HepG2 (cell line): ENCODE data around the gene OAF. TPM values are rescaled to one million over a fixed set of nuclear protein-coding genes. Genes with fewer than 3 reads are reported as not detected.

Experiments
- DMAP1 ChIP-seq: IDR thresholded peaks from 2 replicates; pipeline ENCODE4 v1.6.1; 2016
- HDAC6 ChIP-seq: fragments of 200-600 bp; sonication (generic); IDR thresholded peaks from 2 replicates; pipeline ENCODE4 v1.7.0; 2017; ENCODE audit warnings: mild to moderate bottlenecking, antibody characterized with exemption, low read length, low read depth
- KAT2B ChIP-seq: fragments of 150-350 bp; IDR thresholded peaks from 2 replicates; pipeline ENCODE4 v1.6.1; 2014; ENCODE audit warnings: low read depth, low read length, borderline replicate concordance
- KDM3A ChIP-seq: IDR thresholded peaks from 2 replicates; pipeline ENCODE4 v1.6.1; 2018; ENCODE audit warnings: low read depth, missing compliant biosample characterization
- MBNL3 ChIP-seq: fragments of 250-450 bp; sonication (Bioruptor Pico); conservative IDR thresholded peaks from 2 replicates; pipeline ENCODE4 v1.8.0; 2022; ENCODE audit warnings: mild to moderate bottlenecking, inconsistent platforms
- MEIS2 ChIP-seq: sonication (generic); formaldehyde crosslinking; IDR thresholded peaks from 2 replicates; pipeline ENCODE4 v1.9.0; 2021; ENCODE audit warnings: mild to moderate bottlenecking, missing genetic modification reagents
- NFE2L2 ChIP-seq: fragments of 150-350 bp; IDR thresholded peaks from 2 replicates; pipeline ENCODE4 v1.6.1; 2014; ENCODE audit warnings: low read length
- PHF21A ChIP-seq: sonication (generic); formaldehyde crosslinking; IDR thresholded peaks from 2 replicates; pipeline ENCODE4 v1.5.0; 2020; ENCODE audit warnings: mild to moderate bottlenecking, missing genetic modification reagents
- RARA ChIP-seq: IDR thresholded peaks from 2 replicates; pipeline ENCODE4 v1.6.1; 2016; ENCODE audit warnings: missing genetic modification reagents, missing compliant biosample characterization
- SOX13 ChIP-seq, 3 experiments: fragments of 450-650 bp in 1 of 3; sonication (generic) in 1 of 3; formaldehyde crosslinking in 1 of 3; IDR thresholded peaks in 2 of 3; conservative IDR thresholded peaks in 1 of 3; 2 replicates each; pipeline versions ENCODE4 v1.5.0 to v1.6.1; 2016 to 2020; ENCODE audit warnings: antibody characterized with exemption in 1 of 3, mild to moderate bottlenecking in 1 of 3, missing compliant biosample characterization in 1 of 3, missing genetic modification reagents in 1 of 3, moderate library complexity in 1 of 3
- SP2 ChIP-seq: sonication (generic); formaldehyde crosslinking; IDR thresholded peaks from 2 replicates; pipeline ENCODE4 v1.5.1; 2020; ENCODE audit warnings: mild to moderate bottlenecking, missing genetic modification reagents
- TBX2 ChIP-seq: sonication (generic); formaldehyde crosslinking; IDR thresholded peaks from 2 replicates; pipeline ENCODE4 v1.5.0; 2020; ENCODE audit warnings: missing genetic modification reagents, mild to moderate bottlenecking, borderline replicate concordance
- TRIM24 ChIP-seq: sonication (generic); formaldehyde crosslinking; IDR thresholded peaks from 2 replicates; pipeline ENCODE4 v1.8.0; 2022; ENCODE audit warnings: mild to moderate bottlenecking, missing genetic modification reagents
- ZFP1 ChIP-seq: IDR thresholded peaks from 2 replicates; pipeline ENCODE4 v1.6.1; 2016
- ZMAT3 ChIP-seq: sonication (generic); formaldehyde crosslinking; conservative IDR thresholded peaks from 2 replicates; pipeline ENCODE4 v1.7.0; 2021; ENCODE audit warnings: missing genetic modification reagents
- ZNF556 ChIP-seq: sonication (generic); formaldehyde crosslinking; IDR thresholded peaks from 2 replicates; pipeline ENCODE4 v1.4.0; 2020; ENCODE audit warnings: mild to moderate bottlenecking, missing genetic modification reagents, borderline replicate concordance
- polyA plus RNA-seq, 8 experiments: library from polyadenylated mRNA; depleted of rRNA in 3 of 8; stranded (reverse) in 7 of 8; unstranded in 1 of 8; fragments of >200 nt; fragmentation: Illumina TruSeq in 4 of 8; extraction: Trizol in 4 of 8; gene quantifications; 2 replicates each; pipeline versions ENCODE4 v1.2.1 to v1.2.3, GENCODE V29; 2011 to 2016; ENCODE audit warnings: low read depth in 4 of 8, missing spikeins in 1 of 8, mixed read lengths in 1 of 8; ENCODE audit not compliant: insufficient read depth in 1 of 8
- total RNA-seq, 5 experiments: library from RNA; depleted of rRNA; stranded (reverse); fragments of >200 nt; fragmentation: Illumina TruSeq; extraction: Trizol; gene quantifications; 2 replicates each; pipeline ENCODE4 v1.2.3, GENCODE V29; 2016; ENCODE audit warnings: low read depth in 1 of 5
- TF ChIP-seq, protein P1 (sequence below): conservative IDR thresholded peaks from 2 replicates; pipeline ENCODE4 v1.6.1; 2018; ENCODE audit warnings: missing genetic modification reagents
- TF ChIP-seq, protein P2 (sequence below): sonication (generic); formaldehyde crosslinking; IDR thresholded peaks from 2 replicates; pipeline ENCODE4 v1.5.0; 2020; ENCODE audit warnings: mild to moderate bottlenecking, missing genetic modification reagents, borderline replicate concordance
- TF ChIP-seq, protein P3 (sequence below): IDR thresholded peaks from 2 replicates; pipeline ENCODE4 v1.6.1; 2016; ENCODE audit warnings: missing biosample characterization, missing genetic modification reagents, low read depth
- TF ChIP-seq, protein P4 (sequence below): sonication (generic); formaldehyde crosslinking; IDR thresholded peaks from 2 replicates; pipeline ENCODE4 v1.4.0; 2020; ENCODE audit warnings: missing genetic modification reagents
- TF ChIP-seq, protein P5 (sequence below): IDR thresholded peaks from 2 replicates; pipeline ENCODE4 v1.6.1; 2018; ENCODE audit warnings: missing genetic modification reagents

OAF gene
- total and polyA plus RNA-seq, 2 of the 13 experiments (the other 11 are each of a cell fraction or from before 2014, with no cell fraction given), result 63.7 to 94.6 TPM

DNA sequence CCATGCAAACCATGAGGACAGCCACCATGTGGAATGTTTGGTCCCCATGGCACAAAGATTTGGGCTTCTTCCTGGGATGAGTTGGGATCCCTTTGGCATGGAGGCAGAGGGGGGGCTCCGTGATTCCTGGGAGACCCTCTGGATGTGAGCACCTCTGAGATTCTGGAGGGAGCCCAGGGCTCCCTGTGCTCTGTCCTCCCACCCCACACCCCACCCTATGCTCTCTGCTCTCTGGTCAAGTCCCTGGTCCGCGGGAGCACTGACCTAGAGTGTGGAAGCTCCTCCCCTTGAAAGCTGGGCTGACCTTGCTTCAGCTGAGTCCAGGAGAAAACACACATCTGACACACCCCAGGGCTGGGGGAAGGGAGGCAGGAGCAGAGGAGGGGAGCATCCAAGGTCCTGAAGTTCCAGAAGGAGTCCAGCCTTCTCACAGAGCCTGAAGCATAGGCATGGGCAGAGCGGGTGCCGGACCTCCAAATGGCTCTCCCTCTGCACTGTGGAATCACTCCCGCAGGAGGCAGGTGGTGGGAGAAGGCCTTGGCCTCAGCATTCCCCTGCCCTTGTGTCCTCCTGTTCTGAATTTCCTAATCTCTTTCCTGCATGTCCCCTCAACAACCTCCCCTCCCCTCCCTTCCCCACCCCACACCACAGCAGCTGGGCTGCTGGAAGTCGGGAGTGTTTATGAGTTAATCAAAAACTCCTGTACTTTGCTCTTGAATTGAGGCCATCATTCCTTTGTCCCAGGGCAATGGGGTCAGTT lies 25.7 kb upstream of the OAF start (continued):
- TF ChIP-seq, protein P1, sequence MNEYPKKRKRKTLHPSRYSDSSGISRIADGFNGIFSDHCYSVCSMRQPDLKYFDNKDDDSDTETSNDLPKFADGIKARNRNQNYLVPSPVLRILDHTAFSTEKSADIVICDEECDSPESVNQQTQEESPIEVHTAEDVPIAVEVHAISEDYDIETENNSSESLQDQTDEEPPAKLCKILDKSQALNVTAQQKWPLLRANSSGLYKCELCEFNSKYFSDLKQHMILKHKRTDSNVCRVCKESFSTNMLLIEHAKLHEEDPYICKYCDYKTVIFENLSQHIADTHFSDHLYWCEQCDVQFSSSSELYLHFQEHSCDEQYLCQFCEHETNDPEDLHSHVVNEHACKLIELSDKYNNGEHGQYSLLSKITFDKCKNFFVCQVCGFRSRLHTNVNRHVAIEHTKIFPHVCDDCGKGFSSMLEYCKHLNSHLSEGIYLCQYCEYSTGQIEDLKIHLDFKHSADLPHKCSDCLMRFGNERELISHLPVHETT, result 0 out of 2 replicates have a peak, but pooled peaks have one; percentile 42
- TF ChIP-seq, protein P2, sequence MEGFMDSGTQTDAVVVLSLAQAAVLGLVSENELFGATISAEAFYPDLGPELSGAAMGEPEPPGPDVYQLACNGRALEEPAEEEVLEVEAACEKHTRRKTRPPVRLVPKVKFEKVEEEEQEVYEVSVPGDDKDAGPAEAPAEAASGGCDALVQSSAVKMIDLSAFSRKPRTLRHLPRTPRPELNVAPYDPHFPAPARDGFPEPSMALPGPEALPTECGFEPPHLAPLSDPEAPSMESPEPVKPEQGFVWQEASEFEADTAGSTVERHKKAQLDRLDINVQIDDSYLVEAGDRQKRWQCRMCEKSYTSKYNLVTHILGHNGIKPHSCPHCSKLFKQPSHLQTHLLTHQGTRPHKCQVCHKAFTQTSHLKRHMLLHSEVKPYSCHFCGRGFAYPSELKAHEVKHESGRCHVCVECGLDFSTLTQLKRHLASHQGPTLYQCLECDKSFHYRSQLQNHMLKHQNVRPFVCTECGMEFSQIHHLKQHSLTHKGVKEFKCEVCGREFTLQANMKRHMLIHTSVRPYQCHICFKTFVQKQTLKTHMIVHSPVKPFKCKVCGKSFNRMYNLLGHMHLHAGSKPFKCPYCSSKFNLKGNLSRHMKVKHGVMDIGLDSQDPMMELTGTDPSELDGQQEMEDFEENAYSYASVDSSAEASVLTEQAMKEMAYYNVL (CRISPR knock-in tag), result peak; percentile 84
- no peak for TF ChIP-seq KAT2B
- TF ChIP-seq, protein P3, sequence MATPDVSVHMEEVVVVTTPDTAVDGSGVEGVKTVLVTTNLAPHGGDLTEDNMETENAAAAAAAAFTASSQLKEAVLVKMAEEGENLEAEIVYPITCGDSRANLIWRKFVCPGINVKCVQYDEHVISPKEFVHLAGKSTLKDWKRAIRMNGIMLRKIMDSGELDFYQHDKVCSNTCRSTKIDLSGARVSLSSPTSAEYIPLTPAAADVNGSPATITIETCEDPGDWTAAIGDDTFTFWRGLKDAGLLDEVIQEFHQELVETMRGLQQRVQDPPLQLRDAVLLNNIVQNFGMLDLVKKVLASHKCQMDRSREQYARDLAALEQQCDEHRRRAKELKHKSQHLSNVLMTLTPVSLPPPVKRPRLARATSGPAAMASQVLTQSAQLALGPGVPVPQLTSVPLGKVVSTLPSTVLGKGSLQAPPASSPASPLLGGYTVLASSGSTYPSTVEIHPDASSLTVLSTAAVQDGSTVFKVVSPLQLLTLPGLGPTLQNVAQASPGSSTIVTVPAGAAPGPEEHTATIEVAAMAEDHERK (CRISPR knock-in tag), result no peak
- no peak for TF ChIP-seq MBNL3 (CRISPR knock-in tag)
- TF ChIP-seq, protein P4, sequence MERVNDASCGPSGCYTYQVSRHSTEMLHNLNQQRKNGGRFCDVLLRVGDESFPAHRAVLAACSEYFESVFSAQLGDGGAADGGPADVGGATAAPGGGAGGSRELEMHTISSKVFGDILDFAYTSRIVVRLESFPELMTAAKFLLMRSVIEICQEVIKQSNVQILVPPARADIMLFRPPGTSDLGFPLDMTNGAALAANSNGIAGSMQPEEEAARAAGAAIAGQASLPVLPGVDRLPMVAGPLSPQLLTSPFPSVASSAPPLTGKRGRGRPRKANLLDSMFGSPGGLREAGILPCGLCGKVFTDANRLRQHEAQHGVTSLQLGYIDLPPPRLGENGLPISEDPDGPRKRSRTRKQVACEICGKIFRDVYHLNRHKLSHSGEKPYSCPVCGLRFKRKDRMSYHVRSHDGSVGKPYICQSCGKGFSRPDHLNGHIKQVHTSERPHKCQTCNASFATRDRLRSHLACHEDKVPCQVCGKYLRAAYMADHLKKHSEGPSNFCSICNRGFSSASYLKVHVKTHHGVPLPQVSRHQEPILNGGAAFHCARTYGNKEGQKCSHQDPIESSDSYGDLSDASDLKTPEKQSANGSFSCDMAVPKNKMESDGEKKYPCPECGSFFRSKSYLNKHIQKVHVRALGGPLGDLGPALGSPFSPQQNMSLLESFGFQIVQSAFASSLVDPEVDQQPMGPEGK (CRISPR knock-in tag), result peak; percentile 71
- TF ChIP-seq NFE2L2, result no peak
- TF ChIP-seq MEIS2, result peak; percentile 30
- TF ChIP-seq ZMAT3, result no peak
- peak; percentile 5; the same call in 1 of the 2 replicates for TF ChIP-seq SOX13 (IDR thresholded peaks at IDR 0.05)
- TF ChIP-seq SOX13 (CRISPR knock-in tag; conservative IDR thresholded peaks at IDR 0.05 in 1 of 2, IDR thresholded peaks at IDR 0.05 in 1 of 2), result peak in 1 of 2 experiments; percentile 63; a peak in 1 of 4 replicates
- no peak for TF ChIP-seq ZFP1
- TF ChIP-seq SP2 (CRISPR knock-in tag), result no peak; the same call in 1 of the 2 replicates
- TF ChIP-seq ZNF556 (CRISPR knock-in tag), result 0 out of 2 replicates have a peak, but pooled peaks have one; percentile 41
- TF ChIP-seq KDM3A (CRISPR knock-in tag), result peak; percentile 64; the same call in 1 of the 2 replicates
- TF ChIP-seq, protein P5, sequence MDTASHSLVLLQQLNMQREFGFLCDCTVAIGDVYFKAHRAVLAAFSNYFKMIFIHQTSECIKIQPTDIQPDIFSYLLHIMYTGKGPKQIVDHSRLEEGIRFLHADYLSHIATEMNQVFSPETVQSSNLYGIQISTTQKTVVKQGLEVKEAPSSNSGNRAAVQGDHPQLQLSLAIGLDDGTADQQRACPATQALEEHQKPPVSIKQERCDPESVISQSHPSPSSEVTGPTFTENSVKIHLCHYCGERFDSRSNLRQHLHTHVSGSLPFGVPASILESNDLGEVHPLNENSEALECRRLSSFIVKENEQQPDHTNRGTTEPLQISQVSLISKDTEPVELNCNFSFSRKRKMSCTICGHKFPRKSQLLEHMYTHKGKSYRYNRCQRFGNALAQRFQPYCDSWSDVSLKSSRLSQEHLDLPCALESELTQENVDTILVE (CRISPR knock-in tag), result 0 out of 2 replicates have a peak, but pooled peaks have one; percentile 50
- peak; percentile 88 for TF ChIP-seq RARA (CRISPR knock-in tag)
- 0 out of 2 replicates have a peak, but pooled peaks have one; percentile 49 for TF ChIP-seq TRIM24 (CRISPR knock-in tag)
- TF ChIP-seq HDAC6, result no peak
- TF ChIP-seq PHF21A, result peak; percentile 66; the same call in 1 of the 2 replicates
- peak; percentile 83; the same call in 1 of the 2 replicates for TF ChIP-seq DMAP1 (CRISPR knock-in tag)
- TF ChIP-seq TBX2 (CRISPR knock-in tag), result peak; percentile 90
